Dedifferentiated amniotic fluid mesenchymal stem cell (primary cell): ENCODE measurements around the gene ITGB8.

Experiments used
- DNase-seq: peaks from one replicate; pipeline ENCODE4 v3.0.0-alpha.2; 2016; ENCODE audit errors: extremely low spot score

The ITGB8 gene

DNA sequence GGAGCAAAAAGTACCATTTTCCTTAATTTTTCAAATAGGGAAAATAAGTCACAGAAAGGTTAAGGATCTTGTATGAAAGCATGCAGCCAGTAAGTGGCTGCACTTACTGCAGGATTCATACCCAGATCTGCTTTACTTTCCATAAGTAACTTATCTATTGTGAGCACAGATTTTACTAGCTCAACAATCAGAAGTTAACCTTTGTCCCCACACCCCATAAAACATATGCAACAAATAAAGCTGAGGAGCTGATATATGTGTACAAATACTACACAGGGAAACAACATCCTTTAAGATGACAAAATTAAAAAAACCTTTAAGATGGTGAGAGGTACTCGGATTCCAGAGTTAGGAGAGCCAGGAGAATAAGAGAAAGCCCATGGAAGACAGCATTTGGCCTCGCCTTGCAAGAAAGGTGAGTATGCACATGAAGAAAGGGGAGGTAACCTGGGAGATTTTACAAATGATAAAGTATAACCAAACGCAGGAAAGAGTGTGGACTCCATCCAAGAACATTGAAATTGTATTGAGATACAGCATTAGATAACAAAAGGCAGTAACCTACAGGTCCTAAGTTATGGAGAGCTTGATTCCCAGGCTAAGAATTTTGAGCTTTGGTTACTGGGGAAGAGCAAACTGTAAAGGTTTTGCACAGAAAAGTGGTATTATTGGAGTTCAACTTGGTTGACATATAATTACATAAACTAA lies 87.1 kb downstream of the ITGB8 start:
- no peak for DNase-seq

DNA sequence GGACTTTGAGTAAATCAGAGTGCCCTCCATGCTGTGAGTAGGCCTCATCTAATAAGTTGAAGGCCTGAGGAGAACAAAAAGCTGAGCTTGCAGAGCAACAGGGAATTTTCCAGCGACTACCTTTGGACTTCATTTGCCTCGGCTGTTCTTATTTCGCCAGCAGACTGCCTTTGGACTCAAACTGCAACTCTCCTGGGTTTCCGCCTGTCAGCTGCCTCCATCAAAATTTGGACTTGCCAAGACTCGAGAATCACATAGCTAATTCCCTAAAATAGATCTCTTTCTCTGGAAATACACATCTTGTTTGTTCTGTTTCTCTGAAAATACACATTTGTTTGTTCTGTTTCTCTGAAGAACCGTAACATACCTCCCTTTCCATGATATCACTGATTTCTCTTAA lies 93.8 kb downstream of the ITGB8 start:
- no peak for DNase-seq

DNA sequence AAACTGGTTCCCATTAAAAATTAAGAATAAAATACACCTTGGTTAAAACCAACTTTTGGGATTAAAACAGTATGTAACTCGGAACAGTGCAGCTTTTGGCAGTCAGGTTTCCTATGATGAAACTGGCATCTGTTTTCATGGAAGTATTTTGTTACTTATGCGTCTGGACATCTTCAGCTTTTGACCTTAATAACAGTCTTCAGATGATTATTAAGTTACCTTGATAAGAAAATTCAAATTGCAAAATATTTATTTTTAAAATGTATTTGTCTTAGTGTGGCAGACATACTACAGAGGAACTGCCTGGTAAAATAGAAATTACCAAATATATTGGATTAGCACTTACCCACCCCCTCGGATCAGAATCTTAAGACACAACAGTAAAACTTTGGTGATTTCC lies 100.0 kb downstream of the ITGB8 start:
- DNase-seq = no peak

DNA sequence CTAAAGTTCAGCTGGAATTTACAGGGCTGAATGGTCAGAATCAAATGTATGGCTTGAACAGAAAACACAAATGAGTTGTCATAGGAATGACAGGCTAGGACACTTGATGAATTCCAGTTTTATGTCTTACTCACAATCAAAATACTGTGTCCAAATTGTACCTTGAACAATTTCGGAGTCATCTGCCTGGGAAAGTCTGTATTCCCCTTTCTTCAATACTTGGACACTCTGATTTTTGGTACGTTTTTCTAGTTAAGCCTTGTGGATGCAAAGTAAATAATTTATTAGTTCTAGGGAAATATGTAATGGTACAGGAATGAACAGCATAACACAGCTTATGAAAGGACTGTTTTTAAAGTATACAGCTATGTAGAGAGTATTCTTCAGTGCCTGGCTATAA lies 100.4 kb downstream of the ITGB8 start:
- DNase-seq = no peak

DNA sequence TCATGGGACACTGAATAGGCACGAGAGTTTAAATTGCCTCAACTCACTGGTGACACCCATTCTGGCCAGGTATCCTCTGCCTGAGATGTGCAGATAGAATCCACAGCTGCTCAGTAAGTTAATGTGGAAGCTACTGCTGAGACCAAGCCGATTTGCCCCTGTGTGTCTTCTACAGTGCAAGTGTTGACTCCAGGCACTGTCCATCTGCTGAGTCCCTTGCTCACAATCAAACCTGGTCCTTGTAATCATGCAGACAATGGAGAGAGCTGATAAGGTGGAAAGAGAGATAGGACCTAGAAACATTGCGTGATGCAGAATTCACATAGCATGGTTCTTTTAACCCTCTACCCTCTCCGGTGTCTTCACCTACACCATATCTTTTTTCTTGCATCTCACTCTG lies 101.4 kb downstream of the ITGB8 start:
- no peak for DNase-seq

DNA sequence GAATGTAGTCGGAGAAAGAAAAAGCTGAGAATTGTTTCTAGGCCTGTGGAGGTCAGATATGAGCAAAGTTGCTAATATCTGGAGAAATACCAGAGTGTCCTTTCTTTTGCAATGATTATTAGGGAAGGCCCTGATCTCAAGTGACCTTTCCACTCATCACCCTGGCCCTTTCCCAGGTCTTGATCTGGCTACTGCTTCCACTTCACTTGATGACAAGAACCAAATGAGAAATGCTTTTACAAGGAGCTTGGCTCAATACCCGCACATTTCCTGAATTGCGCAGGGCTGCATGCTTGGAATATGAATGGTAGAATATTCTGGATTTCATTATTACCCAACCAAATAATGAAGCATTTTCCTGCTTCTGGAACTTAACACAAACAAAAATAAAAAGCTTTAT lies 104.6 kb downstream of the ITGB8 start:
- no peak for DNase-seq

DNA sequence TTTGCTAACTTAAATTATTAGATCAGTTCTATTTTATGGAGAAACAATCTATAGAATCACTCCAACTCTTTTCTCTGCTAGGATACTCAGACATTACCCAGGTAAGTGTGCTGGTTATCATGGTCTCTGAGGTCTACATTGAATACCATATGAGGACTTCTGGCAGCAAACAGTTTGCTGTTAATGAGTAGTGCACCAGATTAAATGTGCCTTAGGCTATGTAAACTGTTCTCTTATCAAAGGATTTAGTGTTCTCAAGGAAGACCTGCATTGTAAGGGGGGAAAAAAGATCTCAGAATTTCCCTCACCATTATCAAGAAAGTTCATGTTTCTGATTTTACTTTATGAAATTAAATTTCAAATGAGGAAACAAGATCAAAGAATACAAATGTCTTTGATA lies 107.5 kb downstream of the ITGB8 start:
- no peak for DNase-seq

DNA sequence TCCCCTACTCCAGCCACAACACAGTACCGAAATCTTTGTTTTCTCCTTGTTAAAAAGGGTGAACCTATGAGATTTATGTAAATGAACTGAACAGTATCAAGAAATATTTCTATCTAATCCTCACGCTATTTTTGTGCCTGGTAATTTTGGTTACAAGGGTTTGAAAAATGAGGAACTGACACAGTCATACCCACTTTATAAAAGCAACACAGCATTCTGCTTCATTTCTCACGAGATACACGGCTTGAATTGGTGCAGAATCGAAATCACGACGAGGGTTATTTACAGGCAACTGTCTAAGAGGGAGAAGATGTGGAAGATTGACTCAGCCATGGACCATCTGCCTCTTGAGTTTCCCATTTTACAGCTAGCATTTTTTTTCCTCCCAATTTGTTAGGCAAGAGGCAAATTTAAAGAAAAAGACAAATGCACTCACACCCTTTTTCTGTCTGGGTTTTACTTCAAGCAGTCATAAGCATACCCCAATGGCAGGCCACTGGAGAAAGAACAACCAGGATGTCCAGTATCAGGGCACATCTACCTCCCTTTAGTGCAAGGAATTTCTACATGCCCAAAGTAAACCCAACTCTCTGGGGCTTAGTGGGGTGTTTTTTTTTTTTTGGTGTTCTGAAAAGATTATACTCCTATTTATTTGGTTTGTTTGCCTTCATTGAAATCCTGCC lies 108.1 kb downstream of the ITGB8 start:
- no peak for DNase-seq

DNA sequence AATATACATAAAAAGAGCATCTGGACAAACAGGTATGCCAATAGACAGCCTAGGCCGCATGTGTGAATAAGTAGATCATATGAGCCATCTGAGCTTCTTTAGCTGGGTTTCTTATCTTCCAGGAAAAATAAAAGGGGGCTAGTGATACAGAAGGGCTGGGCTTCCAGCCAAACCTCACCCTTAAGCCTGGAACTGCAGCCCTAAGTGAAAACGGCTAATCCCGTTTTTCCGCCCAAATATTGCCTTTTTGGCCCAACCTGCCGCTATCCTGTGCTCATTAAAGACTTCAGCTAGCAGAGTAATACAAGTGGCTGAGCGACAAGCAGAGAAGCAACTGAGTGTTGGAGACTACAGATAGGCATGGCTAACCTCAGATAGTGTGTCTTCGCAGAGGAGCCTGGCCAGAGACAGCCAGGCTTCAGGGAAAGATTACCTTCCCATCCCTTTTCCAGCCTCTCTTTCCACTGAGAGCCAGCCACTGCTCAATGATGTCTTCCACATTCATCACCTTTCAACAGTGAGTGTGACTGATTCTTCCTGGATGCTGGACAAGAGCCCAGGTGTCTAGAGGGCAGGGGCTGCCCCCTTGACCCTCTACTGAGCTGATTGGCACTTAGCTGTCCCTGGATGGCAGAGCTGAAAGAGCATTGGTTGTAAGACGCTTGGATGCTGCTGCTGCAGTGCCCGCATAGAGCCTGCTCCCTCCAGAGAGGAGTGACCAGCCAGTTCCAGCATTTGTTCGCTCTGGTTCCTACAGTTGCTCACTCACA lies 108.9 kb downstream of the ITGB8 start:
- no peak for DNase-seq

DNA sequence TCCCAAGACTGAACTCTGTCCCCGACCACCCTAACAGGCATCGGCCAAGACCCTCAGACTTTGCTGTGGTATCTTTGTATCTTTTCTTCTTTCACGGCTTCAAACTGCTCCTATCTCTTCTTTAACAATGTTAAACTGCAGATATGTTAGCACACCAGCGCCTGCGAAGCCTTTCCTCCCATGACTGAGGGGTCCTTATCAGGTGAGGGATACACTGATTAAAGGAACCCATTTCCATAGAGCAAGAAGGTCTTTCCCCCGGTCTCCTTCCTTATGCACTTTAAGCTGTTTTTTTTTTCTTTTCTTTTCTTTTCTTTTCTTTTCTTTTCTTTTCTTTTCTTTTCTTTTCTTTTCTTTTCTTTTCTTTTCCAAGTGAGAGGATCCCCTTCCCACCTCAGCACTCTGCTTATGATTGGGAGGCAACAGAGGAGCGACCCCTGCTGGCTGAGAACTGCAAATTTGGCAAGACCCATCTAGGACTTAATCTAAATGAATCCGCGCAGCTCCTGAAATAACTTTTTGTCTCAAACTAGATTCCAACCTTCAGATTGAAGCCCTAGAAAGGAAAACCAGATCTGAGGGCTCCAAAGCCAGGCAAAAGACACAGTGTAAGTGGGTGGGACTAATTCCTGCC lies 109.9 kb downstream of the ITGB8 start:
- no peak for DNase-seq

DNA sequence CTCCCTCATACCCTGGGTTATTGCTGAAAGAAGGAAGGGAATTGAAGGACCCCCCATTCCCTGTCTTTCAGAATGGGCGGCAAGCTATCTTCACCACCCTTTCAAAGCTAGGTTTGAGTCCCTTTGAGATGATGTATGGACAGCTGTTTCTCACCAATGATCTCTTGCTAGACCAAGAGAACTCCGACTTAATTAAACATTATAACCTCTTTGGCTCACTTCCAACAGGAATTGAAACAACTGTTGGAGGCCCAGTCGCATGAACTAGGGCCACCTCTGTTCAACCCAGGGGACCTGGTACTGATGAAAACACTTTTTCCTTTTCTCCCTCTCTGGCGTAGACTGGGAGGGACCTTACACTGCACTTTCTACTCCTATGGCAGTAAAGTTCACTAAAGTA lies 110.6 kb downstream of the ITGB8 start:
- DNase-seq = no peak

DNA sequence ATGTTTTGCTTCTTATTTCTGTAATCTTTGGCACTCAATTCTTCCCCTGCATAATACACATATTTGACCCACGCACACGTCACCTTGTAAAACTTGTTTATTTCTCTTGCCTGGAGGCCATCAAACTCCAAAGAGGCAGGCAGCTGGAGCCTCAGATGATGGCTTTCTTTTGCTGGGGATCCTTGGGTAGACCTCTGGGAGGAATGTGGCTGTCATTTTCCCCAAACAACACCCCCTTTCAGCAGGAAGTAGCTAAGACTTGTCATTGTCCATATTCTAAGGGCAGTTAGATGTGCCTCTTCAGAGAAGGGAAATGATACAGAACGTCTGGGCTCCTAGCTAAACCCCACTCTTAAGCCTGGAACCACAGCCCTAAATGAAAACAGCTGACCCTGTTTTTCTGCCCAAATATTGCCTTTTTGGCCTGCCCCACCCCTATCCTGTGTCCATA lies 111.3 kb downstream of the ITGB8 start:
- DNase-seq = peak; percentile 39

DNA sequence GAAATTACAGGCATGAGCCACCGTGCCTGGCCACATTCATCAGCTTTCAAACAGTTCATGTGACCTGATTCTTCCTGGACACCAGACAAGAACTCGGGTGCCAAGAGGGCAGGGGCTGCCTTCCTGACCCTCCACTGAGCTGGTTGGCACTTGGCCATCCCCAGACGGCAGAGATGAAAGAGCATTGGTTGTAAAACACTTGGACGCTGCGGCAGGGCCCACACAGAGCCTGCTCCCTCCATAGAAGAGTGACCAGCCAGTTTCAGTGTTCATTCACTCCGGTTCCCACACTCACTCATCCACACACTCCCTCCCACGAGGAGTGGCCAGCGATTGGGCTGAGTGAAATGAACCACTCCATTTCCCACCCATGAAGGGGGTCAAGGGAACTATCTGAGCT lies 112.3 kb downstream of the ITGB8 start:
- no peak for DNase-seq

DNA sequence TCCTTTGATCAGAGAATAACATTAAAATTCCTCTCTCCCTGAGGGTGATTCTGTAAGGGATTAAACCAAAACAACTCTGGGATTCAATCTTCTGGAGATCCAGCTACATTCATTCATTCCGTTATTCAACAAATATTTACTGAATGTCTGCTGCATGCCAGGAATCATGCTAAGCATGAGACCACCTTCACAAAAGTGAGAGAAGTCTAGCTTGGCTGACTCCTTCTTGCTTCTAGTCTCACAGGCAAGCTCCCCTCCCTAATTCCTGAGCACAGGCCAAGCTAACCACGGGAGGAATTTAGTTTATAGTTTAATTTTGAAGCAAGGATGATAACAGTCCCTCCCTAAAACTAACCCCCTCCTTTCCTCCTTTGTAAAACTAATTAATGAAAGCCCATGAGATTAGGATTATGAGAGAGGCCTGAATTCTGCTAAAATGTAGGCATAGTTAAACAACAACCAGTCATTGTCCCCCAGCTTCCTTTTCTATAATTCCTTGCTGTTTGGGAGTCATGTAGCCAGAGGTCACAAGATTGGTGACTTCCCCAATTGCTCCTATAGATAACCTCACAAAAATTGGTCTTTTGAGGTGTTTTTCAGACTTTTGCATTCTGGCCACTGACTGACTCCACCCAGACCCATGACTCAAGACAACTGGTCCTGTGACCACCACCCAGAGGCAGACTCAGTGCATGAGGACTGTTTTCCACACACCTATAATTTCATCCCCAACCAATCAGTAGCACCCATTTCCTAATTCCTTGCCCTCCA lies 113.5 kb downstream of the ITGB8 start:
- peak; percentile 59 for DNase-seq

DNA sequence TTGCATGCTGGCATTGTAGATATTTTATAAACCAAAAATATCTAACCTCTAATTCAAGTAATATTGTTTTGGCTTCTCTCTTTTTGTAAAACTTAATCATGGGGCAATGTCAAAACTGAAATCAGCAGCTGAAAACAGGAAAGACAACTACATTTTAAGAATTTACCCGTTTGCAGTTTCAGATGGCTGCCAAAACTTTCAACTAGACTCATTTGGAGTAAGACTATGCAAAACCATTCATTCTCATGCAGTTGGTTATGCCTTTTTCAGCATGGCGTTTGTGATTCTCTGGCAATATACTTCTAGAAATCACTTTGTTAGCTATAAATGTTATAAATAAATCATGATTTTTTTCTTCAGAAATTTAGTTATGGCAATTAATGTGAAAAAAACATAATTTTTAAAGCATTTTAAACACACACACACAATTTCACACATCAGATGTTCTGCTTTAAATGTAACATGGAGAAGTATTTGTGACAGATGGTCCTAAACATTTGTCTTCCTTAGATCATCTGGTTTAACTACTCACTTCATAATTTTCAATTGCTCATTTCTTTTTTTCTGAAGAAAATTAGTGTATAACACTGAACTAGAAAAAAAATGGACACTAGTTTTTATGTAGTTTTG lies 116.4 kb downstream of the ITGB8 start:
- no peak for DNase-seq

DNA sequence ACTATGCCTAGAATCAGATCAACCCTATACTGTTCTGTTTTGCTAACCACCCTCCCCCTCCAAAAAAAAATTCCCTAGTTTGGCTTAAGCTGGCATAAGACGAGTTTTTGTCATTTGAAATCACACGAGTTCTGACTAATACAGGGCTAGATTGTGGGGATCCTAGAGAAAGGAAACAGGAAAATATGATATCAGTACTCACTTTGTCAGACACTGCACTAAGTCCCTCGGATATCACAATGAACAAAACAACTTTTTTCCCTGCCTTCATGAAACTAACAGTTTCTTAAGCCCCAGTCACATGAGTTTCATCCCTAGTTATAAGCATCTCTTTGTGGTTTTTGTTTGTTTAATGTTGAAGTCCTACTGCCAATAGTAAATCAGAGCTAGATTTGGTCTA lies 118.5 kb downstream of the ITGB8 start:
- DNase-seq = no peak

DNA sequence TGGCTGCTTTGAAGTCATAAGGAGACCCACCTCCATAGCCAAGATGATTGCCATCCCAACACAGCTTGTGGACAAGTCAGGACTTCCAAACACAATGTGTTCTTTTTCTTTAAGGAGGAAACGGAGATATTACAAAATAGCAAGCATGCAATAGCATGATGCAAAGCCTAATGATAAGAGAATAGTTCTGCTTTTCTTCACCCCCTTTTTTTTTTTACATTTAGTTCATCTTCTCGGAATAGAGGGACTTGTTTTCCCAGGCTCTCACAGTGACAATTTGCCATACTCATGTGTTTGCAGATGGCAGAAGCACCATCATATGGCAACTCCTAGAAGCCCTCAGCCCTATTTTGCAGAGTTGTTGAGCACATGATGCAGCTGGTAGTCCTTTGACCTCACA lies 119.8 kb downstream of the ITGB8 start:
- no peak for DNase-seq

DNA sequence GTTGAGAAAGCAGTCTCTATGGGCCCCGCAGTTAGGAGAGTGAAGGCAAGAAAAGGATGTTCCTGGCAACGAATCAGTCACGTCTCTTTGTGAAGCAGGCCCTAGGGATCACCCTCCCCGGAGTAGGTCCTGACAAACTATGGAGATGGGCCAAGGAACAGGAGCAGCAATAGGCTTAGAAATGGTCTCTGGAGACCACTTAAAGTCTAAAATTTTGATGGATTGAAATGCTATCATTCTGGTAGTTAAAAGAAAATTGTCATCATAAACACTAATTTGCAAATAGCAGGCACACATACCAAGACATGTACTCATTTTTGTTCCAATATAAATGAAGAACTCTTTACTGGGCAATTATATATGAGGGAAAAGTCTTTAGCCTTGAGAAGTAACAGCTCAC lies 123.5 kb downstream of the ITGB8 start:
- no peak for DNase-seq

DNA sequence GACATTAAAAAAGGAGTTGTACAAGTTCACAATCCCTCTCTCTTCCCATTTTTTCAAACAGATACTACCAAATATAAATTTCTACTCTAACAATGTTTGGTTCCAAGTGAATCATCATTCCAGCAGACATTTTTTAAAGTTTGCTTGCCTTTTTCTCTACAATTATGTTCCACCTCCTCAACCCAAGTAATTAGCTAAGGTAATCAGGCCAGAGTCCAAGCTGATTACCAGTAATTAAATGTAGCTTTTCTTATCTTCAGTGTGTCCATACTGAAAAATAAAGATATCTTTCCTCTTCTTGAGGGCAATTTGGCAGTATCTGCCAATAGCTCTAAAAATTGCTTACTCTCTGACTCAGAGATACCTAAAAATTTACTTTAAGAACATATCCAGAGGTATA lies 126.0 kb downstream of the ITGB8 start:
- no peak for DNase-seq

DNA sequence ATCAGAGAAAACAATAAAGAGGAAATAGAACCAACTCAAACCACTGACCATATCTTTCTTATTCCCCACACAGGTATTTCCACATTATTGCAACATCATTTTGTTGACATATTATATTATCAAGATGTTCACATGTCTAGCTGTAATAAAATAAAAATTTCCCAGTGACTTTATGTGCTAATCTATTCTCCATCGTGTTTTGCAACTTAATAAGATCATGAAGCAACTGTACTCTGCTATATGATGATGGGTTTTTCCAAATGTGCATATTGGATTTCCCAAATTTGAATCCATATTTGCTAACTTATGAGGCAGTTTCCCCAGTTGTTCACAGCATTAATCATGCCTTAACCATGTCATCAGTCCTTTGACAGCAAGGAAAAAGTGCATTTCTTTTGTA lies 127.8 kb downstream of the ITGB8 start:
- no peak for DNase-seq

DNA sequence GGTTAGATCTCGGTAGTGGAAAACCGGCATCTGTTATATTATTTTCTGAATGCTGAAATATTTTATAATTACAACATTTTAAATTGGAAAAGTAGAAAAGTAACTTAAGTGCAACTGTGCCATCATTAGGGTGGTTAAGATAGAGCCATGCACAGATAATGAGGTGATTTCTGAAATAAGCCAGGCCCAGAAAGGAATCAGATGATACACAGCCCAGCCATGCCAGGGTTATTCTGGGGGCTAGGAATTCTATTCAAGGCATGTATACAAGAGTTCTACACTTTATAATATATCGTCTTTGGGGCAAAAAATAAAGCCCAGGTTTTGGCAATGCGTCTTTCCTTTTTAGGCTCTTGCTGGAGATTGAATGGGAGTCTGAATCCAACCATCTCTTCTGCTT lies 128.7 kb downstream of the ITGB8 start:
- no peak for DNase-seq
